Measurements from ENCODE around the gene ENO1.
"Not testable (repeated sequence)": the region's sequence is repeated elsewhere in the genome, so short reads cannot be mapped to it uniquely, and the experiment has no call there.

The ENO1 gene

GRCh38 chr1:8896775-8897174 lies 18.3 kb upstream of the ENO1 start:
- not testable (repeated sequence) for DNase-seq (ENCODE audit: low read depth in 2 of 2)

GRCh38 chr1:8892026-8892425 lies 13.5 kb upstream of the ENO1 start:
- DNase-seq (ENCODE audit: low read depth in 2 of 2) = no peak

GRCh38 chr1:8891401-8891800 lies 12.9 kb upstream of the ENO1 start:
- DNase-seq (ENCODE audit: low read depth in 2 of 2) = no peak

DNA sequence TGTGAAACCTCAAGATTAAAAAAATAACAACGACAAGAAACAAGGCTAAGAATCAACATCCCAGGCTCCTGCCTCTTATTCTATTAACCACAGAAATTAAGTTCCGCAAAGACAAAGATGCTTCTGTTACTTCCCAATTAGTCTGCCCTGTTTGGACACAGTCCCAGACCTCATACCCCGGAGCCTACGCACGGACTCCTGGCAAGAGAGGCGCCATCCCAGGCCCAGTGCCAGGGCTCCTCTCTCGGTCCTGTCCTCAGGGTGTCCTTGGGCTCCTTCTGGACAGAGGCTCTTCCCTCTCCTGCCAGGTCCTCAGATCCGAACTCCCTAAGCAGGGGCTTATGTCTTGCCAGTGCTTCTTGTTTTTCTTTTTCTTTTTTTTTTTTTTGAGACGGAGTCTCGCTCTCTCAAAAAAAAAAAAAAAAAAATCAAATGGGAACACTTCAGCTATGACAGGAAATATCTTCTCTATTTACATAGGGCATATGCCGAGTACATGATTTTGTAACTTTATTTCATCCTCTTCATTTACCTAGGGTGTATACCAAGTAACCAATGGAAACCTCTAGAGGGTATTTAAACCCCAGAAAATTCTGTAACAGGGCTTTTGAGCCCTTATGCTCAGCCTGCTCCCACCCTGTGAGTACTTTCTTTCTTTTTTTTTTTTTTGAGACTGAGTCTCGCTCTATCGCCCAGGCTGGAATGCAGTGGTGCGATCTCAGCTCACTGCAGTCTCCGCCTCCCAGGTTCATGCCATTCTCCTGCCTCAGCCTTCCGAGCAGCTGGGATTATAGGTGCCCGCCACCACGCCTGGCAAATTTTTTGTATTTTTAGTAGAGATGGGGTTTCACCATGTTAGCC lies 11.7 kb upstream of the ENO1 start:
- no peak for DNase-seq (ENCODE audit: low read depth in 2 of 2)

- no peak for DNase-seq (ENCODE audit: low read depth in 2 of 2)
Measured at GRCh38 chr1:8889103-8889846, 10.8 kb upstream of the ENO1 start.

DNA sequence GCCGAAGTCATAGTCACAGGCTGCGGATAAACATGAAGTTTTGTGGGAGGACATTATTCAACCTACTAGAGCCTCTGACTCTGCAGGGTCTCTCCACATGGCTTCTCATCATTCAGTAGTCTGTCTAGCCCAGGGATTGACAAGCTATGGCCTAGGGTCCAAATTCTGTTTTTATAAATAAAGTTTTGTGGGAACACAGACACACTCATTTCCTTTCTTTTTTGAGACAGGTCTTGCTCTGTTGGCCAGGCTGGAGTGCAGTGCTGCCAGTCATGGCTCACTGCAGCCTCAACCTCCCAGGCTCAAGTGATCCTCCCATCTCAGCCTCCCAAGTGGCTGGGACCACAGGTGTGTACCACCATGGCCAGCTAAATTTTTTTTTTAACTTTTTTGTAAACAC lies 8.1 kb upstream of the ENO1 start:
- no peak for DNase-seq (ENCODE audit: low read depth in 2 of 2)

- DNase-seq (ENCODE audit: low read depth in 2 of 2) = not testable (repeated sequence)
Measured at GRCh38 chr1:8886031-8886524, 7.6 kb upstream of the ENO1 start.

DNA sequence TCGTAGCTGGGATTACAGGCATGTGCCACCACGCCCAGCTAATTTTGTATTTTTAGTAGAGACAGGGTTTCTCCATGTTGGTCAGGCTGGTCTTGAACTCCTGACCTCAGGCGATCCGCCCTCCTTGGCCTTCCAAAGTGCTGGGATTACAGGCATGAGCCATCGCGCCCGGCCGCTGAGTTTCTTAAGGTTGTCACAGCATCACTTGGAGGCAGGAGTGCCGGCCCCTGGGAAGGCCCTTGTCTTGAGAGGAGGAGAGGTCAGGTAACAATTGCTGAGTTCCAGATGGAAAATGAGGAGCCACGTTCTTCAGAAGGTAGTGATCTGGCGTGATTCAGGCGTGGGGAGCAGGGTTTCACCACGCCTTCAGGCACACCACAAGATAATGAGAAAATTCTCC lies 5.6 kb upstream of the ENO1 start:
- DNase-seq (ENCODE audit: low read depth in 2 of 2) = not testable (repeated sequence)

- DNase-seq (ENCODE audit: low read depth in 2 of 2) = no peak
Measured at GRCh38 chr1:8883491-8883890, 5.0 kb upstream of the ENO1 start.

GRCh38 chr1:8879922-8880676 lies 1.6 kb upstream of the ENO1 start:
- no peak for DNase-seq (ENCODE audit: low read depth in 2 of 2)

- DNase-seq (ENCODE audit: low read depth in 2 of 2) = no peak
Measured at GRCh38 chr1:8879464-8879921, 1.0 kb upstream of the ENO1 start.

- DNase-seq (ENCODE audit: low read depth in 2 of 2) = peak; percentile 98 to 99
Measured at GRCh38 chr1:8878698-8879463, 395 bp upstream of the ENO1 start.

DNA sequence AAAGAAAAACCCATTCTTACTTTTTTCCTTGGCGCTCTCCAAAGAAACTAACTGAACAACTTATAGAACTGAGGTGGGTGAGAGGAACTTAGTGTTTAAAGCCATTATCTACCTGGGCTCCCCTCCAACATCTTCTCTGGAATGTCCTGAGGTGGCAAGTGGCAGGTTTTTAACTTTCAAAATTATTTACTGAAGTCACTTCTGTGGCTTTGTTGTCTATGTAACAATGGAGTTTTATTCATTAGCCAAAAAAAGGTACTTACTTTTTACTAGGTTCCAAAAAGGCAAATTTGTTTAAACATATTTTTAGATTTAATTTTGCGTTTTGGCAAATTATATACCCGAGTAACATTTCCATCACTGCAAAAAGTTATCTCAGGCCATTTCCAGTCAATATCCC lies 2.4 kb downstream of the ENO1 start:
- DNase-seq (ENCODE audit: low read depth in 2 of 2) = no peak

DNA sequence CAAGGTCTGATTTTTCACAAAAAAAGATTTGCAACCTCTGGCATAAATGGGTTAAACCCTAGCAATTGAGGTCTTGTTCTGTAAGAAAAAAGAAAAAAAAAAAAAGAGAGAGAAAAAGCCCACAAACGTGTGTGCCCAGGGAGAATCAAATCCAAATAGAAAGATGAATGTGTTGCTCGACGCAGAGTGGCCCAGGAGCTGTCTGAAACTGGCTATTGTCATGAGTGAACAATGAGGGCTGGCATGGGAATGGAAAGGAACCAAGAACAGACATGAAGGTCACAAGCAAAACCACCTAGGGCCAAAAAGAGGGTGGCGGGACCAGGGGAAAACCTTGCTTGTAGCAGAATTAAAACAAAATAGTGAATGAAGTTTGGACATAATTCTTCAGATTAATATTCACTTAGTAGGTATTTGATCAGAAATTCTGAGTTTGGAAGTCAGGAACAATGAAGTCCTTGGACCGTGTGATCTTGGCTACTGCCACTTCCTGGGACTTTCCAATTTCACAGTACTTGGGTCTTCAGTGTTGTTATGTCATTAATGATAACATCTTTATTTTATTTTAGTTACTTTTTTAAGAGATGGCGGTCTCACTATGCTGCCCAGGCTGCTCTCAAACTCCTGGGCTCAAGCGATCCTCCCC lies 3.1 kb downstream of the ENO1 start:
- no peak for DNase-seq (ENCODE audit: low read depth in 2 of 2)

DNA sequence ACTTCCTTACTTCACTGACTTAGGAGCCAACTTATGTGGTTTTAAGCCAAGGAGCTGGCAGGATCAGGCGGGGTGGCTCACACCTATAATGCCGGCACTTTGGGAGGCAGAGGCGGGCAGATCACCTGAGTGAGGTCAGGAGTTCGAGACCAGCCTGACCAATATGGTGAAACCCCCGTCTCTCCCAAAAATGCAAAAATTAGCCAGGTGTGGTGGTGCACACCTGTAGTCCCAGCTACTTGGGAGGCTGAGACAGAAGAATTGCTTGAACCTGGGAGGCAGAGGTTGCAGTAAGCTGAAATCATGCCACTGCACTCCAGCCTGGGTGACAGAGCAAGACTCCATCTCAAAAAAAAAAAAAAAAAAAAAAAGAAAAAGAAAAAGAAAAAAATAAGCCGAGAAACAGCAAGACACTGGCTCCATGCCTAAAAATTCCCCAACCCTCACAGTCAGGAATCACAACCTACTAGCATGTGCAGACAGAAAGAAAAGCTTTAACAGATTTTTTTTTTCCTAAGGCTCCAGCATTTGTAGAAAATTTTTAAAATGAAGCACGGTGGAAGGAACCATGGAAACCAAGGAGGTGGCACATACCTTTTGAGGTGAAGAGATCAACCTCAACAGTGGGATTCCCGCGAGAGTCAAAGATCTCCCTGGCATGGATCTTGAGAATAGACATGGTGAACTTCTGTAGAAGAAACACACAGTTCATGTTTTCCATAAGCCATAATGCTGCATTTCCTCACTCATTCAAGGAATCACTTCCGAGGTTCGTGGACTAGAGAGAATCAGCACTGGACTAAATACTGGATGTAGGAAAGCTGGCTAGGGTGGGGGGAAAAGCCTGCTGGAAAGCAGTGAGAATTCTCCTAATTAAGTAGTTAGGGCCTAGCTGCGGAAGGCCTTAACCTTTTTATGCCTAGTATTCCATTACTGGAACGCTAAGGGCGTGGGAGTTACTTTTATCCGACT lies 4.0 kb downstream of the ENO1 start:
- no peak for DNase-seq (ENCODE audit: low read depth in 2 of 2)

- DNase-seq (ENCODE audit: low read depth in 2 of 2) = peak; percentile 54 to 77
Measured at GRCh38 chr1:8873506-8874229, 4.8 kb downstream of the ENO1 start.

GRCh38 chr1:8873001-8873400 lies 5.5 kb downstream of the ENO1 start:
- DNase-seq (ENCODE audit: low read depth in 2 of 2) = no peak

DNA sequence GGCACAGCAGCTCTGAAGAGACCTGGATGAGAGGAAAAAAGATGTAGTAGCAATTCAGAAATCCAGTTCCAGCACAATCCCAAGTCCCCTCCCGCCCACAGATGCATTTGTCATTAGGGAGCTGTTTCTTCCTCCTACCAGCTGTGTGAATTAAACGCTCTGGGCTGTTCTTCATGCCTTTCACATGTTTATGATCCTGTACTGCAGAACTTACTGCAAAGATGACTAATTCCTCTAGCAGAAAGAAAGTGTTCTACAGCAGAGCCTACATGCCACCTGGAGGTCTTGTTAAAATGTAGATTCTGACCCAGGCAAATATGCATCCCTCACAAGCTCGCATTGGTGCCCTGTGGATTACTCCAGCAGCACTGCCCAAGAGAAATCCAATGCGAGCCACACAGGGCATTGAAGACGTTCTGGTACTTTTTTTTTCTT lies 6.5 kb downstream of the ENO1 start:
- no peak for DNase-seq (ENCODE audit: low read depth in 2 of 2)

DNA sequence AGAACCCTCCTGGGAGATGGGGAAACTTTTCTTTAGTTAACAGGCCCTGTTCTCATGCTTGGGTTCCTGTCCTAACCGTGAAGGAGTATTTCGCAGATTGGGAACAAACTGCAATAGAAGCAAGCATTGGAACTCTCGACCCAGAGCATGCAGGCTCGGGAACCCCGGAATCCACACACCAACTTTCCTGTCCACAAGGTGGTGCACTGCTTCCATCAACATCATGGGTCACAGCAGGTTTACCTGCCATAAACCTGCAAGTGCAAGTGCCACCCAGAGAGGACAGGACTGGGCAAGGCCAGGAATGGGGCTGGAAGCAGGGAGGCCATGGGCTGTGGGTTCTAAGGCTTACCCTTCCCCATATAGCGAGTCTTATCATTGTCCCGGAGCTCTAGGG lies 6.9 kb downstream of the ENO1 start:
- DNase-seq (ENCODE audit: low read depth in 2 of 2) = no peak
